GM21717 (cell line): ENCODE measurements around the gene ANKRD63.

Experiments used
- ATAC-seq: cut with Tn5 transposase; IDR thresholded peaks from one replicate; pipeline ENCODE4 v1.9.1; 2021; ENCODE audit warnings: mild to moderate bottlenecking, moderate library complexity; ENCODE audit not compliant: unreplicated experiment

Gene ANKRD63

GRCh38 chr15:40282869-40283614, at the start of gene ANKRD63:
Gene ANKRD63, minus strand, starts transcription at chr15:40283064. Its CDS starts 478 bp downstream, at chr15:40282586.
- ATAC-seq = no peak

GRCh38 chr15:40332113-40332781, 49.4 kb upstream of the ANKRD63 start:
- no peak for ATAC-seq

- ATAC-seq = no peak
Measured at GRCh38 chr15:40331637-40332036, 48.8 kb upstream of the ANKRD63 start.

GRCh38 chr15:40331026-40331425, 48.2 kb upstream of the ANKRD63 start:
- no peak for ATAC-seq

GRCh38 chr15:40330368-40330836, 47.5 kb upstream of the ANKRD63 start:
- ATAC-seq = no peak

- ATAC-seq = no peak
Measured at GRCh38 chr15:40329804-40330203, 46.9 kb upstream of the ANKRD63 start.

- ATAC-seq = no peak
Measured at GRCh38 chr15:40328751-40329150, 45.9 kb upstream of the ANKRD63 start.

- no peak for ATAC-seq
Measured at GRCh38 chr15:40328176-40328575, 45.3 kb upstream of the ANKRD63 start.

- no peak for ATAC-seq
Measured at GRCh38 chr15:40327457-40327856, 44.6 kb upstream of the ANKRD63 start.

- ATAC-seq = no peak
Measured at GRCh38 chr15:40325700-40326099, 42.8 kb upstream of the ANKRD63 start.

GRCh38 chr15:40325188-40325587, 42.3 kb upstream of the ANKRD63 start:
- ATAC-seq = no peak

- no peak for ATAC-seq
Measured at GRCh38 chr15:40323953-40324937, 41.4 kb upstream of the ANKRD63 start.

GRCh38 chr15:40323239-40323952, 40.5 kb upstream of the ANKRD63 start, which contains the start of gene INAFM2:
Gene INAFM2, plus strand, starts transcription at chr15:40323692. Its CDS starts 364 bp downstream, at chr15:40324056.
- peak; percentile 84 for ATAC-seq

- no peak for ATAC-seq
Measured at GRCh38 chr15:40322531-40323238, 39.8 kb upstream of the ANKRD63 start.

- no peak for ATAC-seq
Measured at GRCh38 chr15:40320931-40321371, 38.1 kb upstream of the ANKRD63 start.

- no peak for ATAC-seq
Measured at GRCh38 chr15:40320409-40320808, 37.5 kb upstream of the ANKRD63 start.

GRCh38 chr15:40317580-40317979, 34.7 kb upstream of the ANKRD63 start:
- ATAC-seq = no peak

GRCh38 chr15:40316931-40317330, 34.1 kb upstream of the ANKRD63 start:
- no peak for ATAC-seq

GRCh38 chr15:40314723-40315276, 31.9 kb upstream of the ANKRD63 start:
- no peak for ATAC-seq
